AG04450 (cell line): ENCODE measurements around the gene ARL5B. TPM values are rescaled to one million over a fixed set of nuclear protein-coding genes. Genes with fewer than 3 reads are reported as not detected.
A peak's percentile ranks its signal among the peaks of the same experiment; 100 is the strongest.
"Not testable (repeated sequence)": the region's sequence is repeated elsewhere in the genome, so short reads cannot be mapped to it uniquely, and the experiment has no call there.

ENCODE experiments used
- CTCF ChIA-PET: fragments of 300-600, 350-600 bp; formaldehyde crosslinking; extraction: SDS; loops from one replicate; lab custom pipeline; 2022; ENCODE audit warnings: antibody characterized with exemption, inconsistent platforms; lab: Charles Lee
- POLR2A ChIA-PET: fragments of 350-600 bp; formaldehyde crosslinking; extraction: SDS; loops from one replicate; lab custom pipeline; 2021; ENCODE audit warnings: antibody characterized with exemption, inconsistent platforms; lab: Yijun Ruan, JAX
- DNase-seq: peaks from one replicate; pipeline ENCODE4 v3.0.0-alpha.2; 2011; ENCODE audit warnings: low read depth, low spot score
- H3K27ac ChIP-seq: one replicate; pipeline ENCODE4 v1.5.1; 2012; ENCODE audit warnings: low read depth, low read length, control low read depth
- H3K27me3 ChIP-seq: one replicate; pipeline ENCODE4 v1.6.0; 2012; ENCODE audit warnings: low read length; ENCODE audit not compliant: control insufficient read depth, insufficient read depth
- H3K4me3 ChIP-seq: 2 replicates; pipeline ENCODE4 v1.5.1; 2011; ENCODE audit warnings: mild to moderate bottlenecking, low read depth, low read length, control low read depth
- H3K9me3 ChIP-seq: 2 replicates; pipeline ENCODE4 v1.5.1; 2012; ENCODE audit warnings: low read length; ENCODE audit not compliant: control insufficient read depth, insufficient read depth
- CTCF ChIP-seq: IDR thresholded peaks from 2 replicates; pipeline ENCODE4 v1.5.1; 2011; ENCODE audit warnings: low read depth, low read length, control low read depth, inconsistent platforms
- polyA plus RNA-seq: library from polyadenylated mRNA; depleted of rRNA; stranded (reverse); fragments of >200 nt; gene quantifications from 2 replicates; pipeline ENCODE4 v1.2.3, GENCODE V29; 2011

ARL5B gene
- polyA plus RNA-seq, 1 experiment, result 24.2 TPM

GRCh38 chr10:18635995-18636394, 23.2 kb upstream of the ARL5B start:
- Histone ChIP-seq H3K27ac (no peak overlapping the region), H3K27me3 (no peaks in the 10 kb centered on the region), H3K9me3 (no peaks in the 10 kb centered on the region), H3K4me3 (no peak overlapping the region)
- no peak for TF ChIP-seq CTCF
- ChIA-PET POLR2A (no interaction called here), CTCF (no interaction called here)
- DNase-seq, result no peak

- DNase-seq, H3K27ac ChIP-seq, H3K9me3 ChIP-seq, CTCF ChIA-PET, POLR2A ChIA-PET, H3K27me3 ChIP-seq, H3K4me3 ChIP-seq: not testable (repeated sequence)
These were observed 21.8 kb upstream of the ARL5B start for GRCh38 chr10:18637400-18637799.

- H3K27me3 ChIP-seq, H3K9me3 ChIP-seq, DNase-seq, H3K27ac ChIP-seq, POLR2A ChIA-PET, H3K4me3 ChIP-seq, CTCF ChIA-PET: not testable (repeated sequence)
These were observed 19.5 kb upstream of the ARL5B start for GRCh38 chr10:18639719-18640118.

GRCh38 chr10:18647151-18647550, 12.1 kb upstream of the ARL5B start:
- H3K4me3 ChIP-seq, result no peak overlapping the region
- H3K9me3 ChIP-seq, result no peaks in the 10 kb centered on the region
- CTCF ChIA-PET, result no interaction called here
- DNase-seq, result no peak
- POLR2A ChIA-PET, result no interaction called here
- no peak for TF ChIP-seq CTCF
- H3K27ac ChIP-seq, result no peak overlapping the region
- H3K27me3 ChIP-seq, result no peaks in the 10 kb centered on the region

GRCh38 chr10:18647945-18648344, 11.3 kb upstream of the ARL5B start:
- Histone ChIP-seq H3K27ac (no peak overlapping the region), H3K27me3 (no peaks in the 10 kb centered on the region), H3K9me3 (no peaks in the 10 kb centered on the region), H3K4me3 (no peak overlapping the region)
- no peak for DNase-seq
- TF ChIP-seq CTCF, result no peak
- CTCF ChIA-PET, result no interaction called here
- POLR2A ChIA-PET, result no interaction called here

GRCh38 chr10:18649364-18649959, 9.8 kb upstream of the ARL5B start:
- no peak for TF ChIP-seq CTCF
- peak overlapping the region; percentile 87 for H3K4me3 ChIP-seq
- ChIA-PET POLR2A (interaction anchor here (0.6 kb wide), 1 partner anchor 9 kb away, joined by 3 read pairs; the partner anchor contains the start of gene ARL5B), CTCF (no interaction called here)
- no peaks in the 10 kb centered on the region for H3K9me3 ChIP-seq
- no peak overlapping the region for H3K27ac ChIP-seq
- H3K27me3 ChIP-seq, result no peaks in the 10 kb centered on the region
- no peak for DNase-seq
